ENCODE measurements around the gene BSDC1. TPM values are rescaled to one million over a fixed set of nuclear protein-coding genes. Genes with fewer than 3 reads are reported as not detected.

The BSDC1 gene
- total RNA-seq, 1 experiment from 2014 or later: 64.9 TPM

DNA sequence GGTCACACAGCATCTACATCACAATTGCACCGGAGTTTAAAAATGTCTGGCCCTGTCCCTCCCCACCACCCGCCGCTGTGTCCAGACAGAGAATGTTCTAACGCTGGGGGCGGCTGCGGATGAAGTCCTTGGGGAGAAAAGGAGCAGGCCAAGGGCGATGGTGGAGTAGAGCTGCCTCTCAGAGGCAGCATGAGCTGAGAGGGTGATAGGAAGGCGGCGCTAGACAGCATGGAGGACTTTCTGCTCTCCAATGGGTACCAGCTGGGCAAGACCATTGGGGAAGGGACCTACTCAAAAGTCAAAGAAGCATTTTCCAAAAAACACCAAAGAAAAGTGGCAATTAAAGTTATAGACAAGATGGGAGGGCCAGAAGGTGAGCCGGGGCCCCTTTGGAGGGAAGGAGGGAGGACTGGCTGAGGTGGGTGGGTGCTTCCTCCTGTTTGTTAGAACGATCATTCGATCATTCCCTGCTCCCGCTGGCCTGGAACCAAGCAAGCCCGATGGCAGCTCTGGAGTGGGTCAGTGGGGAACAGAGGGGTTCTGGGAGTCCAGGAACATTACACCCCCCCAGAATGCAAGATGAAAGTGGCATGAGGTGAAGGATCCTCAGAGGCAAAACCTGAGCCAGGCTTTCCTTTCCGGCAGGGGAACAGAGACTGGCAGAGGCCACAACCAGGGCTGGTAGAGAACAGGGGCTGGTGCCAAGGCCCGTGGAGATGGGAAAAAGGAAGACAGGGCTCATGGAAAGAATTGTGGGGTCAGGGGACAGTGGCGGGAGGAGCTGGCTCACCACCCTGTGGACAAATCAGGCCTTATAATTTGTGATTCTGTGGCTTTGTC lies 31.5 kb downstream of the BSDC1 start, which contains the start of the genes FAM229A and TSSK3:
Gene FAM229A (minus strand): TSS at position 12 of the 840 bp plus-strand sequence. CDS start 394 bp downstream, outside the sequence.
Gene TSSK3 (plus strand): TSS at position 66 of the 840 bp plus-strand sequence. CDS start 163 bp downstream, at position 229.
- no peak for TF ChIP-seq CTCF (IDR thresholded peaks at IDR 0.05)
- no peak for TF ChIP-seq POLR2AphosphoS5 (IDR thresholded peaks at IDR 0.05; ENCODE audit: low read depth, low read length)
- TF ChIP-seq, protein P1, sequence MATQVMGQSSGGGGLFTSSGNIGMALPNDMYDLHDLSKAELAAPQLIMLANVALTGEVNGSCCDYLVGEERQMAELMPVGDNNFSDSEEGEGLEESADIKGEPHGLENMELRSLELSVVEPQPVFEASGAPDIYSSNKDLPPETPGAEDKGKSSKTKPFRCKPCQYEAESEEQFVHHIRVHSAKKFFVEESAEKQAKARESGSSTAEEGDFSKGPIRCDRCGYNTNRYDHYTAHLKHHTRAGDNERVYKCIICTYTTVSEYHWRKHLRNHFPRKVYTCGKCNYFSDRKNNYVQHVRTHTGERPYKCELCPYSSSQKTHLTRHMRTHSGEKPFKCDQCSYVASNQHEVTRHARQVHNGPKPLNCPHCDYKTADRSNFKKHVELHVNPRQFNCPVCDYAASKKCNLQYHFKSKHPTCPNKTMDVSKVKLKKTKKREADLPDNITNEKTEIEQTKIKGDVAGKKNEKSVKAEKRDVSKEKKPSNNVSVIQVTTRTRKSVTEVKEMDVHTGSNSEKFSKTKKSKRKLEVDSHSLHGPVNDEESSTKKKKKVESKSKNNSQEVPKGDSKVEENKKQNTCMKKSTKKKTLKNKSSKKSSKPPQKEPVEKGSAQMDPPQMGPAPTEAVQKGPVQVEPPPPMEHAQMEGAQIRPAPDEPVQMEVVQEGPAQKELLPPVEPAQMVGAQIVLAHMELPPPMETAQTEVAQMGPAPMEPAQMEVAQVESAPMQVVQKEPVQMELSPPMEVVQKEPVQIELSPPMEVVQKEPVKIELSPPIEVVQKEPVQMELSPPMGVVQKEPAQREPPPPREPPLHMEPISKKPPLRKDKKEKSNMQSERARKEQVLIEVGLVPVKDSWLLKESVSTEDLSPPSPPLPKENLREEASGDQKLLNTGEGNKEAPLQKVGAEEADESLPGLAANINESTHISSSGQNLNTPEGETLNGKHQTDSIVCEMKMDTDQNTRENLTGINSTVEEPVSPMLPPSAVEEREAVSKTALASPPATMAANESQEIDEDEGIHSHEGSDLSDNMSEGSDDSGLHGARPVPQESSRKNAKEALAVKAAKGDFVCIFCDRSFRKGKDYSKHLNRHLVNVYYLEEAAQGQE (IDR thresholded peaks at IDR 0.05; ENCODE audit: insufficient read depth in 1 of 2, low read depth in 2 of 2, low read length in 1 of 2): no peak
- TF ChIP-seq SIN3A (IDR thresholded peaks at IDR 0.05; ENCODE audit: borderline replicate concordance, insufficient read depth, low read depth, low read length): no peak
- no peak for TF ChIP-seq TCF7L2 (IDR thresholded peaks at IDR 0.05; ENCODE audit: low read depth, low read length)
- H3K36me3 ChIP-seq (ENCODE audit: control insufficient read depth, insufficient read depth, low read length): no peaks in the 10 kb centered on the region
- in situ Hi-C loops (cut with HindIII; ENCODE audit: low pct_unique_long_range_greater_than_20kb, low sequenced_read_pairs) (no loop called here), intact Hi-C loops (cut with micrococcal nuclease; ENCODE audit: unreplicated experiment) (no loop called here)
- H3K27me3 ChIP-seq (ENCODE audit: control insufficient read depth, insufficient read depth, low read length): no peaks in the 10 kb centered on the region
- no TSS peak for BruUV-seq (replicated peaks)
- no peak within 1 kb of the TSS for H3K27ac ChIP-seq (ENCODE audit: low read length)
- no peak for ATAC-seq
- no peaks in the 10 kb centered on the region for H3K4me1 ChIP-seq (ENCODE audit: control insufficient read depth, insufficient read depth, low read length)
- no peak for DNase-seq (ENCODE audit: low read depth, low spot score)
- no peak within 1 kb of the TSS for H3K4me3 ChIP-seq (ENCODE audit: low read depth in 2 of 2, low read length in 2 of 2)
- ChIA-PET POLR2A (interaction anchor here (0.6 kb wide), 1 partner anchor 79 kb away, joined by 3 read pairs; no protein-coding TSS in a partner anchor), CTCF (interaction anchor here (0.5 kb wide), 1 partner anchor 25 kb away, joined by 7 read pairs; no protein-coding TSS in a partner anchor)
- H3K9me3 ChIP-seq (ENCODE audit: control insufficient read depth, insufficient read depth, low read depth, low read length): no peaks in the 10 kb centered on the region

- in situ Hi-C loops (cut with HindIII; ENCODE audit: low pct_unique_long_range_greater_than_20kb, low sequenced_read_pairs): no loop called here
- H3K27ac ChIP-seq (ENCODE audit: low read length): no peak overlapping the region
- intact Hi-C loops (cut with micrococcal nuclease; ENCODE audit: unreplicated experiment): no loop called here
- H3K27me3 ChIP-seq (ENCODE audit: control insufficient read depth, insufficient read depth, low read length): no peaks in the 10 kb centered on the region
- no peak overlapping the region for H3K4me3 ChIP-seq (ENCODE audit: low read depth in 2 of 2, low read length in 2 of 2)
- no peak for TF ChIP-seq POLR2AphosphoS5 (IDR thresholded peaks at IDR 0.05; ENCODE audit: low read depth, low read length)
- TF ChIP-seq, protein P1 (IDR thresholded peaks at IDR 0.05; ENCODE audit: insufficient read depth in 1 of 2, low read depth in 2 of 2, low read length in 1 of 2): no peak
- TF ChIP-seq SIN3A (IDR thresholded peaks at IDR 0.05; ENCODE audit: borderline replicate concordance, insufficient read depth, low read depth, low read length): no peak
- no peak for TF ChIP-seq CTCF (IDR thresholded peaks at IDR 0.05)
- TF ChIP-seq TCF7L2 (IDR thresholded peaks at IDR 0.05; ENCODE audit: low read depth, low read length): no peak
- ChIA-PET CTCF (no interaction called here), POLR2A (no interaction called here)
- H3K4me1 ChIP-seq (ENCODE audit: control insufficient read depth, insufficient read depth, low read length): no peaks in the 10 kb centered on the region
- DNase-seq (ENCODE audit: low read depth, low spot score) (no peak), ATAC-seq (no peak)
- no peaks in the 10 kb centered on the region for H3K9me3 ChIP-seq (ENCODE audit: control insufficient read depth, insufficient read depth, low read depth, low read length)
- no TSS peak for BruUV-seq (replicated peaks)
- no peaks in the 10 kb centered on the region for H3K36me3 ChIP-seq (ENCODE audit: control insufficient read depth, insufficient read depth, low read length)
Measured at GRCh38 chr1:32361674-32362473, 32.4 kb downstream of the BSDC1 start.
